HepG2 (cell line): ENCODE data around the gene UBL5. TPM values are rescaled to one million over a fixed set of nuclear protein-coding genes. Genes with fewer than 3 reads are reported as not detected.

Source experiments
- EED ChIP-seq: sonication (generic); formaldehyde crosslinking; IDR thresholded peaks from 2 replicates; pipeline ENCODE4 v1.5.0; 2020; ENCODE audit warnings: mild to moderate bottlenecking, missing genetic modification reagents
- NCOR1 ChIP-seq: fragments of 200-600 bp; sonication (generic); IDR thresholded peaks from 2 replicates; pipeline ENCODE4 v1.7.0; 2017; ENCODE audit warnings: antibody characterized with exemption, low read length, borderline replicate concordance
- PPARG ChIP-seq: conservative IDR thresholded peaks from 2 replicates; pipeline ENCODE4 v1.6.1; 2016; ENCODE audit warnings: missing biosample characterization, missing genetic modification reagents
- RARG ChIP-seq: sonication (generic); formaldehyde crosslinking; IDR thresholded peaks from 2 replicates; pipeline ENCODE4 v1.4.0; 2020; ENCODE audit warnings: low read depth, mild to moderate bottlenecking, missing genetic modification reagents
- SETDB1 ChIP-seq: sonication (generic); formaldehyde crosslinking; IDR thresholded peaks from 2 replicates; pipeline ENCODE4 v1.5.1; 2020; ENCODE audit warnings: missing genetic modification reagents, mild to moderate bottlenecking, borderline replicate concordance
- TAF15 ChIP-seq: fragments of 200-400 bp; formaldehyde crosslinking; IDR thresholded peaks from one replicate; pipeline ENCODE4 v1.6.1; 2018; ENCODE audit warnings: mild to moderate bottlenecking, low read depth, low read length; ENCODE audit not compliant: poor library complexity, severe bottlenecking
- U2AF1 ChIP-seq: fragments of 200-400 bp; formaldehyde crosslinking; optimal IDR thresholded peaks from 2 replicates; pipeline ENCODE3; 2017; ENCODE audit warnings: mild to moderate bottlenecking, low read depth, low read length
- ZBTB7A ChIP-seq: sonication (generic); formaldehyde crosslinking; IDR thresholded peaks from 2 replicates; pipeline ENCODE4 v1.8.0; 2022; ENCODE audit warnings: mild to moderate bottlenecking, missing genetic modification reagents
- ZNF180 ChIP-seq: sonication (generic); formaldehyde crosslinking; IDR thresholded peaks from 2 replicates; pipeline ENCODE4 v1.4.0; 2020; ENCODE audit warnings: low read depth, missing genetic modification reagents, borderline replicate concordance
- ZNF225 ChIP-seq: sonication (generic); formaldehyde crosslinking; IDR thresholded peaks from 2 replicates; pipeline ENCODE4 v1.4.0; 2020; ENCODE audit warnings: mild to moderate bottlenecking, missing genetic modification reagents
- ZNF563 ChIP-seq: sonication (generic); formaldehyde crosslinking; IDR thresholded peaks from 2 replicates; pipeline ENCODE4 v1.8.0; 2022; ENCODE audit warnings: mild to moderate bottlenecking, moderate library complexity, missing genetic modification reagents
- ZXDC ChIP-seq: sonication (generic); formaldehyde crosslinking; IDR thresholded peaks from 2 replicates; pipeline ENCODE4 v1.5.0; 2020; ENCODE audit warnings: mild to moderate bottlenecking, missing genetic modification reagents
- polyA plus RNA-seq, 8 experiments: library from polyadenylated mRNA; depleted of rRNA in 3 of 8; stranded (reverse) in 7 of 8; unstranded in 1 of 8; fragments of >200 nt; fragmentation: Illumina TruSeq in 4 of 8; extraction: Trizol in 4 of 8; gene quantifications; 2 replicates each; pipeline versions ENCODE4 v1.2.1 to v1.2.3, GENCODE V29; 2011 to 2016; ENCODE audit warnings: low read depth in 4 of 8, missing spikeins in 1 of 8, mixed read lengths in 1 of 8; ENCODE audit not compliant: insufficient read depth in 1 of 8
- total RNA-seq, 5 experiments: library from RNA; depleted of rRNA; stranded (reverse); fragments of >200 nt; fragmentation: Illumina TruSeq; extraction: Trizol; gene quantifications; 2 replicates each; pipeline ENCODE4 v1.2.3, GENCODE V29; 2016; ENCODE audit warnings: low read depth in 1 of 5

Gene UBL5
- total and polyA plus RNA-seq, 2 of the 13 experiments (the other 11 are each of a cell fraction or from before 2014, with no cell fraction given): 373 to 487 TPM

GRCh38 chr19:9808855-9809824, 18.6 kb upstream of the UBL5 start (continued):
- no peak for TF ChIP-seq ZXDC (CRISPR knock-in tag)
- no peak for TF ChIP-seq TAF15
- TF ChIP-seq SETDB1: no peak
- no peak for TF ChIP-seq ZNF180 (CRISPR knock-in tag)
- no peak for TF ChIP-seq ZBTB7A (CRISPR knock-in tag)
- no peak for TF ChIP-seq NCOR1
- TF ChIP-seq ZNF225 (CRISPR knock-in tag): no peak
- TF ChIP-seq U2AF1: no peak
- TF ChIP-seq RARG (CRISPR knock-in tag): no peak
- no peak for TF ChIP-seq ZNF563
- no peak for TF ChIP-seq PPARG (CRISPR knock-in tag)
- no peak for TF ChIP-seq EED (CRISPR knock-in tag)
